ENCODE results near the gene ABCC4.

ABCC4 gene

DNA sequence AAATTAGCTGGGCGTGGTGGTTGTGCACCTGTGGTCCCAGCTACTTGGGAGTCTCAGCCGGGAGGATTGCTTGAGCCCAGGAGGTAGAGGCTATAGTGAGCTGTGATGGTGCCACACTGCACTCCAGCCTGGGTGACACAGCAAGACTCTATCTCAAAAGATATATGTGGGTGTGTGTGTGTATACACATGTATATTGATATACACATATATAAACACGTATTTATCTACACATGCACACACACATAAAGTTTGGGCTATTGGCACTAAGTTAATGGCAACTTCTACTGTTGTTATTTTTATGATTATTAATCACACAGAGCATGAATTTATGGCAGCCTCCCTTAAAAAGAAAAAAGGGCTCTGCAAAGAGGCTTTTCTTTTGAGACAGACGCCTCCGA lies 27.1 kb upstream of the ABCC4 start:
- Histone ChIP-seq H3K36me3 (ENCODE audit: insufficient read depth, low read length) (no peaks in the 10 kb centered on the region), H3K27ac (no peak overlapping the region), H3K9me3 (ENCODE audit: low read depth, low read length) (no peaks in the 10 kb centered on the region), H3K4me3 (no peak overlapping the region), H3K9ac (ENCODE audit: insufficient read length) (no peak overlapping the region)
- TF ChIP-seq FOXP2 (optimal IDR thresholded peaks at IDR 0.05; ENCODE audit: control extremely low read depth, extremely low read length, insufficient read depth) (no peak), POLR2AphosphoS5 (IDR thresholded peaks at IDR 0.05; ENCODE audit: borderline replicate concordance, low read depth, low read length) (no peak), EZH2 (IDR thresholded peaks at IDR 0.05) (no peak)
- DNase-seq (ENCODE audit: low read depth, low spot score), result no peak

- H3K9me3 ChIP-seq (ENCODE audit: low read depth, low read length), result no peaks in the 10 kb centered on the region
- no peak overlapping the region for H3K27ac ChIP-seq
- TF ChIP-seq POLR2AphosphoS5 (IDR thresholded peaks at IDR 0.05; ENCODE audit: borderline replicate concordance, low read depth, low read length), result no peak
- no peak for TF ChIP-seq FOXP2 (optimal IDR thresholded peaks at IDR 0.05; ENCODE audit: control extremely low read depth, extremely low read length, insufficient read depth)
- TF ChIP-seq EZH2 (IDR thresholded peaks at IDR 0.05), result no peak
- no peak overlapping the region for H3K4me3 ChIP-seq
- H3K9ac ChIP-seq (ENCODE audit: insufficient read length), result no peak overlapping the region
- no peak for DNase-seq (ENCODE audit: low read depth, low spot score)
- no peaks in the 10 kb centered on the region for H3K36me3 ChIP-seq (ENCODE audit: insufficient read depth, low read length)
These were observed 25.9 kb upstream of the ABCC4 start for GRCh38 chr13:95327190-95327589.

GRCh38 chr13:95326695-95327094 lies 25.4 kb upstream of the ABCC4 start:
- Histone ChIP-seq H3K9ac (ENCODE audit: insufficient read length) (no peak overlapping the region), H3K9me3 (ENCODE audit: low read depth, low read length) (no peaks in the 10 kb centered on the region), H3K4me3 (no peak overlapping the region), H3K36me3 (ENCODE audit: insufficient read depth, low read length) (no peaks in the 10 kb centered on the region), H3K27ac (no peak overlapping the region)
- no peak for TF ChIP-seq POLR2AphosphoS5 (IDR thresholded peaks at IDR 0.05; ENCODE audit: borderline replicate concordance, low read depth, low read length)
- no peak for DNase-seq (ENCODE audit: low read depth, low spot score)

DNA sequence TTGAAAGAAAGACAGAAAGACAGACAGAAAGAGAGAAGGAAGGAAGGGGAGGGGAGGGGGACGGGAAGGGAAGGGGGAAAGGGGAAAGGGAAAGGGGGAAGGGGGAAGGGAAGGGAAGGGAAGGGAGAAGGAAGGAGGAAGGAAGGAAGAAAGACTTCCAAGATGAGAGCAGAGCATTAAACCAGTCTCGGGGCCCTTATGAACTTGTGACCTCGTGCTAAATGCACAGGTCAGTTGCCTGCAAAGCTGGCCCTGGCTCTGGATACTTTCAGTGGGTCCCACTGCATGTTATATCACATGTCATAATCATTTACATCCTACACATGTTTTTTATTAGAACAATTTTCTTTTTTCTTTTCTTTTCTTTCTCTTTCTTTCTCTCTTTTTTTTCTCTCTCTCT lies 24.2 kb upstream of the ABCC4 start:
- Histone ChIP-seq H3K27ac (no peak overlapping the region), H3K9me3 (ENCODE audit: low read depth, low read length) (no peaks in the 10 kb centered on the region), H3K4me3 (no peak overlapping the region), H3K9ac (ENCODE audit: insufficient read length) (no peak overlapping the region), H3K36me3 (ENCODE audit: insufficient read depth, low read length) (no peaks in the 10 kb centered on the region)
- DNase-seq (ENCODE audit: low read depth, low spot score), result no peak
- TF ChIP-seq EZH2 (IDR thresholded peaks at IDR 0.05) (no peak), POLR2AphosphoS5 (IDR thresholded peaks at IDR 0.05; ENCODE audit: borderline replicate concordance, low read depth, low read length) (no peak), FOXP2 (optimal IDR thresholded peaks at IDR 0.05; ENCODE audit: control extremely low read depth, extremely low read length, insufficient read depth) (no peak)

DNA sequence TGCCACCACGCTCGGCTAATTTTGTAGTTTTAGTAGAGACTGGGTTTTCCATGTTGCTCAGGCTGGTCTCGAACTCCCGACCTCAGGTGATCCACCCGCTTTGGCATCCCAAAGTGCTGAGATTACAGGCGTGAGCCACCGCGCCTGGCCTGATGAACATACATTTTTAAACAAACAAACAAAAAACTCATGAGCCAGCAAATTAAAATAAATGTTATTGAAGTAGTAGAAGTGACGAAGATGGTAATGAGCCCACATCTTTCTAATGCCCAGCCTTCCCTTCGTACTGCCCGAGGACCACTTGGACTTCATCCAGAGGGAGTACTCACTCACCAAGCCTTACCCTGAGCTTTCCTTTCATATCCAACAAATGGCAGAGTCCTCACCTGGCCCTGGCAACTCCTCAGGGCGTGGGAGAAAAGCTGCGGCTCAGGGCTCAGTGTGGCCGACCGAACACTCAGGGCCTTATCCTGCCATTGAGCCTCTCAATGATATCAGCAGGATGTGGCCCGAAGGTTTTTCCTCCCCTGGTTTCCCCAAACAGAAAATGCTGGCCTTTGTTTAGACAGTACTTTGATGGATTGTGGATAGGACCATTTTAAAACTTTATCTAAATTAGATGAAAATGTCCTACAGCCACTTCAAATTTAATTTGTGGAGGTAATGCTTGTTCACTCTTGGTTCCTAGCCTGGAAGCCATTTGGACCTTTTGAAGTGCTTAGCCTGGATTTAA lies 22.8 kb upstream of the ABCC4 start:
- no peak for DNase-seq (ENCODE audit: low read depth, low spot score)
- Histone ChIP-seq H3K36me3 (ENCODE audit: insufficient read depth, low read length) (no peaks in the 10 kb centered on the region), H3K9ac (ENCODE audit: insufficient read length) (no peak overlapping the region), H3K4me3 (no peak overlapping the region), H3K9me3 (ENCODE audit: low read depth, low read length) (no peaks in the 10 kb centered on the region), H3K27ac (no peak overlapping the region)
- no peak for TF ChIP-seq POLR2AphosphoS5 (IDR thresholded peaks at IDR 0.05; ENCODE audit: borderline replicate concordance, low read depth, low read length)
- no peak for TF ChIP-seq FOXP2 (optimal IDR thresholded peaks at IDR 0.05; ENCODE audit: control extremely low read depth, extremely low read length, insufficient read depth)
- no peak for TF ChIP-seq EZH2 (IDR thresholded peaks at IDR 0.05)

DNA sequence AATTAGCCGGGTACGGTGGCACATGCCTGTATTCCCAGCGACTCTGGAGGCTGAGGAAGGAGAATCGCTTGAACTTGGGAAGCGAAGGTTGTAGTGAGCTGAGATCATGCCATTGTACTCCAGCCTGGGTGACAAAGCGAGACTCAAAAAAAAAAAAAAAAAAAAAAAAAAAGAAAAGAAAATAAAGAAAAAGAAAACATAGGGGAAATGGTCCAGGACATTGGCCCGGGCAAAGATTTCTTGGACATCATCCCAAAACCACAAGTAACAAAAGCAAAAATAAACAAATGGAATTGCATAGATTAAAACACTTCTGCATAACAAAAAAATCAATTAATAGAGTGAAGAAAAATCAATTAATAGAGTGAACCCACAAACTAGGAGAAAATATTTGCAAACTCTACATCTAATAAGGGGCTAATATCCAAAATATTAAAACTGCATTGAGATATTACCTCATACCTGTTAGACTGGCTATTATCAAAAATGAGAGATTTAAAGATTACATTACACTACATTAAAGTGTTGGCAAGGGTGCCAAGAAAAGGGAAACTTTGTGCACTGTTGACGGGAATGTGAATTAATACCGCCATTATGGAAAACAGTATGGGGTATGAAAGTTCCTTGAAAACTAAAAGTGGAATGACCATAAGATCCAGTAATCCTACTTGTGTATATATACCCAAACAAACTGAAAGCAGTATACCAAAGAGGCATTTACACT lies 18.5 kb upstream of the ABCC4 start:
- Histone ChIP-seq H3K9me3 (ENCODE audit: low read depth, low read length) (no peaks in the 10 kb centered on the region), H3K4me3 (no peak overlapping the region), H3K27ac (no peak overlapping the region), H3K9ac (ENCODE audit: insufficient read length) (no peak overlapping the region), H3K36me3 (ENCODE audit: insufficient read depth, low read length) (no peaks in the 10 kb centered on the region)
- no peak for DNase-seq (ENCODE audit: low read depth, low spot score)
- TF ChIP-seq FOXP2 (optimal IDR thresholded peaks at IDR 0.05; ENCODE audit: control extremely low read depth, extremely low read length, insufficient read depth), result no peak
- no peak for TF ChIP-seq POLR2AphosphoS5 (IDR thresholded peaks at IDR 0.05; ENCODE audit: borderline replicate concordance, low read depth, low read length)
- no peak for TF ChIP-seq EZH2 (IDR thresholded peaks at IDR 0.05)

GRCh38 chr13:95317039-95317989 lies 16.1 kb upstream of the ABCC4 start:
- Histone ChIP-seq H3K9ac (ENCODE audit: insufficient read length) (no peak overlapping the region), H3K27ac (no peak overlapping the region), H3K4me3 (no peak overlapping the region), H3K36me3 (ENCODE audit: insufficient read depth, low read length) (no peaks in the 10 kb centered on the region), H3K9me3 (ENCODE audit: low read depth, low read length) (no peaks in the 10 kb centered on the region)
- TF ChIP-seq POLR2AphosphoS5 (IDR thresholded peaks at IDR 0.05; ENCODE audit: borderline replicate concordance, low read depth, low read length) (no peak), EZH2 (IDR thresholded peaks at IDR 0.05) (no peak), FOXP2 (optimal IDR thresholded peaks at IDR 0.05; ENCODE audit: control extremely low read depth, extremely low read length, insufficient read depth) (no peak)
- no peak for DNase-seq (ENCODE audit: low read depth, low spot score)

- Histone ChIP-seq H3K36me3 (ENCODE audit: insufficient read depth, low read length) (no peaks in the 10 kb centered on the region), H3K9ac (ENCODE audit: insufficient read length) (no peak overlapping the region)
- TF ChIP-seq FOXP2 (optimal IDR thresholded peaks at IDR 0.05; ENCODE audit: control extremely low read depth, extremely low read length, insufficient read depth) (no peak), EZH2 (IDR thresholded peaks at IDR 0.05) (no peak), POLR2AphosphoS5 (IDR thresholded peaks at IDR 0.05; ENCODE audit: borderline replicate concordance, low read depth, low read length) (no peak)
These were observed 14.5 kb upstream of the ABCC4 start for GRCh38 chr13:95315752-95316151.

More at GRCh38 chr13:95315752-95316151, 14.5 kb upstream of the ABCC4 start:
- Histone ChIP-seq H3K9me3 (ENCODE audit: low read depth, low read length) (no peaks in the 10 kb centered on the region), H3K27ac (no peak overlapping the region), H3K4me3 (no peak overlapping the region)
- no peak for DNase-seq (ENCODE audit: low read depth, low spot score)

Data from SK-N-MC (cell line).